Lung (tissue), 12 donors: ENCODE measurements around the gene TMEM178B. TPM values are rescaled to one million over a fixed set of nuclear protein-coding genes. Genes with fewer than 3 reads are reported as not detected.
A peak's percentile ranks its signal among the peaks of the same experiment; 100 is the strongest.

Source experiments
- ATAC-seq: fragments of 200-7000 bp; cut with Tn5 transposase; one replicate; pipeline ENCODE4 v1.9.1; 2020; ENCODE audit warnings: moderate number of reproducible peaks; ENCODE audit not compliant: insufficient read depth, low FRiP score
- DNase-seq, 3 donors: peaks; one replicate each; pipeline ENCODE4 v3.0.0-alpha.2; 2013 to 2017
- H3K27ac ChIP-seq, 2 donors: one replicate each; pipeline ENCODE4 v1.5.1; 2013; ENCODE audit warnings: mild to moderate bottlenecking in 2 of 2, moderate library complexity in 2 of 2, control low read depth in 1 of 2, inconsistent platforms in 1 of 2, low read depth in 1 of 2, low read length in 1 of 2
- H3K27me3 ChIP-seq, 3 donors: one replicate each; pipeline ENCODE4 v1.5.1; 2013; ENCODE audit warnings: low read length in 2 of 3; ENCODE audit not compliant: control insufficient read depth in 3 of 3, insufficient read depth in 3 of 3
- H3K36me3 ChIP-seq, 4 donors: one replicate each; pipeline ENCODE4 v1.5.1; 2013; ENCODE audit warnings: low read length in 4 of 4, mild to moderate bottlenecking in 1 of 4, moderate library complexity in 1 of 4; ENCODE audit not compliant: control insufficient read depth in 4 of 4, insufficient read depth in 4 of 4
- H3K4me1 ChIP-seq, 5 donors: one replicate each; pipeline ENCODE4 v1.5.1; 2013; ENCODE audit warnings: low read length in 5 of 5, mild to moderate bottlenecking in 2 of 5, moderate library complexity in 1 of 5; ENCODE audit not compliant: control insufficient read depth in 5 of 5, insufficient read depth in 5 of 5
- H3K4me3 ChIP-seq: one replicate; pipeline ENCODE4 v1.5.1; 2013; ENCODE audit warnings: mild to moderate bottlenecking, control low read depth, moderate library complexity
- H3K9ac ChIP-seq, 2 donors: one replicate each; pipeline ENCODE4 v1.5.1; 2013; ENCODE audit warnings: low read length in 2 of 2, control low read depth in 1 of 2; ENCODE audit not compliant: insufficient read depth in 1 of 2
- H3K9me3 ChIP-seq, 4 donors: one replicate each; pipeline ENCODE4 v1.5.1; 2013; ENCODE audit warnings: low read length in 3 of 4, mild to moderate bottlenecking in 1 of 4, moderate library complexity in 1 of 4; ENCODE audit not compliant: control insufficient read depth in 4 of 4, insufficient read depth in 3 of 4
- CTCF ChIP-seq: IDR thresholded peaks from 2 replicates; pipeline ENCODE4 v1.5.1; 2012; ENCODE audit warnings: mild to moderate bottlenecking; ENCODE audit errors: control extremely low read depth, extremely low read depth
- WGBS, 2 donors: extraction: QIAGEN DNeasy Blood & Tissue Kit; methylation state at CpG; one replicate each; pipeline ENCODE4 v1.1.7; 2013; 5-methylcytosine and 5-hydroxymethylcytosine counted together
- polyA plus RNA-seq, 2 donors: library from polyadenylated mRNA; stranded (reverse); fragments of 200-250 nt; gene quantifications; one replicate each; pipeline ENCODE4 v1.2.1, GENCODE V29; 2013
- total RNA-seq, 2 donors: library from RNA; depleted of rRNA in 1 of 2; stranded (reverse); fragments of >200 nt in 1 of 2; gene quantifications; one replicate each; pipeline ENCODE4 v1.2.1, GENCODE V29; 2014 to 2021
- donor health status: control.
- donor health status: control.
- donor health status: Bipolar disorder and iron deficiency.
- donor health status: healthy.
- donor health status: DM: yes; HTN: yes; CAD: no.

The TMEM178B gene
- total and polyA plus RNA-seq, 4 donors, result 0.04 to 2.4 (median 0.48) TPM

- no peak overlapping the region for H3K4me3 ChIP-seq
- TF ChIP-seq CTCF, result no peak
- H3K27me3 ChIP-seq, result no peaks in the 10 kb centered on the region
- no peaks in the 10 kb centered on the region for H3K36me3 ChIP-seq
- WGBS, 2 donors, result 83 to 86% methylated on average over 16 of the region's 16 CpGs
- no peak overlapping the region for H3K9ac ChIP-seq
- DNase-seq, result no peak
- ATAC-seq, result no peak
- no peak overlapping the region for H3K27ac ChIP-seq
- peaks cover 0 to 6% (median 0%) of the 10 kb centered on the region in 5 donors for H3K4me1 ChIP-seq
- H3K9me3 ChIP-seq, result no peaks in the 10 kb centered on the region
Measured at GRCh38 chr7:141157138-141157765, 83.4 kb downstream of the TMEM178B start.

- Histone ChIP-seq H3K4me1 (peaks cover 0 to 6% (median 0%) of the 10 kb centered on the region in 5 donors), H3K27ac (no peak overlapping the region), H3K9ac (no peak overlapping the region), H3K27me3 (no peaks in the 10 kb centered on the region), H3K9me3 (peaks cover 0 to 2% (median 0%) of the 10 kb centered on the region in 4 donors), H3K4me3 (no peak overlapping the region), H3K36me3 (no peaks in the 10 kb centered on the region)
- TF ChIP-seq CTCF, result no peak
- peak; percentile 39 for ATAC-seq
- peak; percentile 41 to 57 (median 42) for DNase-seq
- WGBS, 2 donors, result 45 to 63% methylated on average over 4 of the region's 4 CpGs
Measured at GRCh38 chr7:141158561-141158960, 84.7 kb downstream of the TMEM178B start.

GRCh38 chr7:141160246-141160860 is 86.5 kb downstream of the TMEM178B start:
- 87 to 91% methylated on average over 7 of the region's 7 CpGs for WGBS, 2 donors
- Histone ChIP-seq H3K36me3 (no peaks in the 10 kb centered on the region), H3K9ac (no peak overlapping the region), H3K27ac (no peak overlapping the region), H3K4me3 (no peak overlapping the region), H3K9me3 (peaks cover 0 to 2% (median 0%) of the 10 kb centered on the region in 4 donors), H3K4me1 (peaks cover 0 to 9% (median 2%) of the 10 kb centered on the region in 5 donors), H3K27me3 (no peaks in the 10 kb centered on the region)
- TF ChIP-seq CTCF, result no peak
- ATAC-seq, result no peak
- no peak for DNase-seq
